IMR-90 (cell line): Measurements from ENCODE around the gene KCMF1. TPM values are rescaled to one million over a fixed set of nuclear protein-coding genes. Genes with fewer than 3 reads are reported as not detected.

ENCODE experiments used
- ATAC-seq: fragments of 200-7000 bp; cut with Tn5 transposase; 2 replicates; pipeline ENCODE4 v1.9.1; 2020; ENCODE audit warnings: low read depth, mild to moderate bottlenecking, moderate library complexity
- BruUV-seq: library from RNA; stranded (reverse); fragments of 400-500 nt; replicated peaks from 2 replicates; lab custom pipeline; 2021; lab: Mats Ljungman, UMichigan
- CTCF ChIA-PET: fragments of 300-600 bp; formaldehyde crosslinking; extraction: SDS; loops from one replicate; lab custom pipeline; 2021; ENCODE audit warnings: antibody characterized with exemption; lab: Yijun Ruan, JAX
- POLR2A ChIA-PET: fragments of 300-600 bp; sonication (Branson Sonifier 250); formaldehyde crosslinking; loops from one replicate; lab custom pipeline; 2022; ENCODE audit warnings: antibody characterized with exemption; ENCODE audit not compliant: unreplicated experiment; lab: Charles Lee
- DNase-seq: peaks from one replicate; pipeline ENCODE4 v3.0.0; 2013
- H2AFZ ChIP-seq: replicated peaks from 2 replicates; pipeline ENCODE3; 2013; ENCODE audit warnings: low read length, mild to moderate bottlenecking; ENCODE audit not compliant: poor library complexity
- H2AK5ac ChIP-seq: 2 replicates; pipeline ENCODE4 v1.6.1; 2013; ENCODE audit warnings: low read depth, low read length, inconsistent platforms
- H2AK9ac ChIP-seq: replicated peaks from 2 replicates; pipeline ENCODE3; 2013; ENCODE audit warnings: mild to moderate bottlenecking, low read depth, low read length, moderate library complexity; ENCODE audit not compliant: poor library complexity
- H2BK120ac ChIP-seq: 2 replicates; pipeline ENCODE4 v1.6.1; 2013; ENCODE audit warnings: low read depth, low read length, inconsistent platforms
- H2BK15ac ChIP-seq: 3 replicates; pipeline ENCODE4 v1.6.1; 2013; ENCODE audit warnings: low read depth, low read length, inconsistent platforms
- H2BK20ac ChIP-seq: 2 replicates; pipeline ENCODE4 v1.6.1; 2013; ENCODE audit warnings: low read depth, mild to moderate bottlenecking, inconsistent platforms, low read length, moderate library complexity
- H2BK5ac ChIP-seq: 2 replicates; pipeline ENCODE4 v1.6.1; 2013; ENCODE audit warnings: mild to moderate bottlenecking, low read depth, low read length, inconsistent platforms; ENCODE audit not compliant: poor library complexity, severe bottlenecking
- H3K14ac ChIP-seq: replicated peaks from 2 replicates; pipeline ENCODE4 v1.6.1; 2013; ENCODE audit warnings: low read depth, low read length, inconsistent platforms
- H3K18ac ChIP-seq: 2 replicates; pipeline ENCODE4 v1.6.1; 2013; ENCODE audit warnings: low read depth, low read length, control low read depth
- H3K23ac ChIP-seq: 2 replicates; pipeline ENCODE4 v1.6.1; 2013; ENCODE audit warnings: low read depth, low read length, inconsistent platforms
- H3K27ac ChIP-seq: 2 replicates; pipeline ENCODE4 v1.5.1; 2013; ENCODE audit warnings: mild to moderate bottlenecking, control low read depth, low read length; ENCODE audit not compliant: insufficient read depth
- H3K27me3 ChIP-seq: 2 replicates; pipeline ENCODE4 v1.6.1; 2013; ENCODE audit warnings: low read length; ENCODE audit not compliant: control insufficient read depth, insufficient read depth
- H3K36me3 ChIP-seq: 2 replicates; pipeline ENCODE4 v1.6.1; 2013; ENCODE audit warnings: low read length, mixed read lengths; ENCODE audit not compliant: control insufficient read depth, insufficient read depth
- H3K4ac ChIP-seq: 2 replicates; pipeline ENCODE4 v1.6.1; 2013; ENCODE audit warnings: low read depth, low read length, inconsistent platforms
- H3K4me1 ChIP-seq: 2 replicates; pipeline ENCODE4 v1.6.1; 2013; ENCODE audit warnings: low read length, mixed read lengths; ENCODE audit not compliant: control insufficient read depth, insufficient read depth
- H3K4me2 ChIP-seq: 2 replicates; pipeline ENCODE4 v1.6.1; 2013; ENCODE audit warnings: low read depth, mild to moderate bottlenecking, control low read depth, low read length, moderate library complexity
- H3K4me3 ChIP-seq: 2 replicates; pipeline ENCODE4 v1.5.1; 2013; ENCODE audit warnings: low read depth, mild to moderate bottlenecking, control low read depth, low read length, moderate library complexity; ENCODE audit not compliant: insufficient read depth
- H3K56ac ChIP-seq: 2 replicates; pipeline ENCODE4 v1.6.1; 2013; ENCODE audit warnings: low read length, inconsistent platforms; ENCODE audit not compliant: insufficient read depth; ENCODE audit errors: extremely low read depth
- H3K79me1 ChIP-seq, 2 experiments: 2 replicates each; pipeline ENCODE4 v1.6.1; 2013; ENCODE audit warnings: low read length in 2 of 2, inconsistent platforms in 1 of 2, low read depth in 1 of 2
- H3K9ac ChIP-seq: 2 replicates; pipeline ENCODE4 v1.6.1; 2013; ENCODE audit warnings: low read depth, low read length, control low read depth
- H3K9me1 ChIP-seq: 2 replicates; pipeline ENCODE4 v1.6.1; 2013; ENCODE audit warnings: low read length, inconsistent platforms; ENCODE audit not compliant: insufficient read depth
- H3K9me3 ChIP-seq: 2 replicates; pipeline ENCODE4 v1.6.1; 2013; ENCODE audit warnings: low read length; ENCODE audit not compliant: control insufficient read depth, insufficient read depth
- H4K20me1 ChIP-seq: 2 replicates; pipeline ENCODE4 v1.6.1; 2013; ENCODE audit warnings: low read length, inconsistent platforms; ENCODE audit not compliant: insufficient read depth
- H4K5ac ChIP-seq: 2 replicates; pipeline ENCODE4 v1.6.1; 2013; ENCODE audit warnings: mild to moderate bottlenecking, low read depth, low read length, control low read depth
- H4K8ac ChIP-seq, 2 experiments: 2 replicates each; pipeline ENCODE4 v1.6.1; 2013; ENCODE audit warnings: low read depth in 2 of 2, low read length in 2 of 2, control low read depth in 1 of 2, inconsistent platforms in 1 of 2
- H4K91ac ChIP-seq: 2 replicates; pipeline ENCODE4 v1.6.1; 2013; ENCODE audit warnings: low read depth, low read length, inconsistent platforms; ENCODE audit not compliant: insufficient read depth
- NFE2L2 ChIP-seq: fragments of 150-350 bp; IDR thresholded peaks from 2 replicates; pipeline ENCODE4 v1.6.1; 2016; ENCODE audit warnings: low read depth, mild to moderate bottlenecking, low read length
- WGBS, 2 experiments: methylation state at CpG; one replicate each; pipeline versions ENCODE4 v1.1.5 to v1.1.7; 2013; ENCODE audit warnings: missing lambda C conversion rate in 2 of 2; ENCODE audit not compliant: insufficient read length in 1 of 2; ENCODE audit errors: extremely low coverage in 2 of 2; 5-methylcytosine and 5-hydroxymethylcytosine counted together
- dilution Hi-C: fragments of 300-500 bp; cut with HindIII; formaldehyde crosslinking; loops from one replicate; pipeline ENCODE4 v1.14.3; 2018; ENCODE audit warnings: low sequenced_read_pairs; ENCODE audit not compliant: unreplicated experiment
- in situ Hi-C: fragments of 300-500 bp; cut with MboI; formaldehyde crosslinking; loops from 3 replicates; pipeline ENCODE4 v1.14.3; 2019; ENCODE audit warnings: low sequenced_read_pairs, inconsistent platforms, mixed read lengths
- intact Hi-C: fragments of 100-400 bp; cut with micrococcal nuclease; formaldehyde crosslinking; loops from 2 replicates; pipeline ENCODE4 v1.10.0; 2022
- polyA plus RNA-seq, 3 experiments: library from polyadenylated mRNA; depleted of rRNA; stranded (reverse); fragments of >200 nt; gene quantifications; 2 replicates each; pipeline ENCODE4 v1.2.3, GENCODE V29; 2012; ENCODE audit warnings: low replicate concordance in 1 of 3
- total RNA-seq: library from RNA; depleted of rRNA; stranded (reverse); fragments of >200 nt; gene quantifications from 2 replicates; pipeline ENCODE4 v1.2.3, GENCODE V29; 2012
- TF ChIP-seq, protein P1 (sequence below): fragments of 150-350 bp; IDR thresholded peaks from 2 replicates; pipeline ENCODE4 v1.6.1; 2017; ENCODE audit warnings: mild to moderate bottlenecking, antibody characterized with exemption, low read length, low read depth

The KCMF1 gene
- total and polyA plus RNA-seq, 2 of the 4 experiments (the other 2 are of a cell fraction), result 49.9 to 108 TPM

- H3K23ac ChIP-seq, result no peak overlapping the region; the same call in 1 of the 2 replicates
- H3K4me3 ChIP-seq, result no peak overlapping the region
- no peaks in the 10 kb centered on the region for H3K9me3 ChIP-seq
- peak; percentile 74 for DNase-seq
- H2AK5ac ChIP-seq, result peak overlapping the region; percentile 48; the same call in 1 of the 2 replicates
- H3K27ac ChIP-seq, result no peak overlapping the region
- peaks cover 0 to 23% of the 10 kb centered on the region in 2 experiments; a peak in 1 of 4 replicates for H3K79me1 ChIP-seq
- no peak overlapping the region for H3K4me2 ChIP-seq
- peaks cover 10% of the 10 kb centered on the region for H3K9me1 ChIP-seq
- peaks cover 4% of the 10 kb centered on the region; the same call in 1 of the 2 replicates for H3K4me1 ChIP-seq
- dilution Hi-C loops, result no loop called here
- POLR2A ChIA-PET, result no interaction called here
- H2AFZ ChIP-seq, result no peak overlapping the region
- H2BK120ac ChIP-seq, result peak overlapping the region; percentile 72
- no peak overlapping the region for H3K9ac ChIP-seq
- H3K4ac ChIP-seq, result peak overlapping the region; percentile 82
- intact Hi-C loops, result no loop called here
- TF ChIP-seq NFE2L2, result no peak
- TF ChIP-seq, protein P1, sequence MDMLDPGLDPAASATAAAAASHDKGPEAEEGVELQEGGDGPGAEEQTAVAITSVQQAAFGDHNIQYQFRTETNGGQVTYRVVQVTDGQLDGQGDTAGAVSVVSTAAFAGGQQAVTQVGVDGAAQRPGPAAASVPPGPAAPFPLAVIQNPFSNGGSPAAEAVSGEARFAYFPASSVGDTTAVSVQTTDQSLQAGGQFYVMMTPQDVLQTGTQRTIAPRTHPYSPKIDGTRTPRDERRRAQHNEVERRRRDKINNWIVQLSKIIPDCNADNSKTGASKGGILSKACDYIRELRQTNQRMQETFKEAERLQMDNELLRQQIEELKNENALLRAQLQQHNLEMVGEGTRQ, result 0 out of 2 replicates have a peak, but pooled peaks have one; percentile 19
- peak overlapping the region; percentile 89 for H2BK5ac ChIP-seq
- H3K27me3 ChIP-seq, result no peaks in the 10 kb centered on the region
- peak overlapping the region; percentile 46; the same call in 1 of the 2 replicates for H2BK20ac ChIP-seq
- H4K91ac ChIP-seq, result peak overlapping the region; percentile 57
- in situ Hi-C loops, result no loop called here
- peak overlapping the region; percentile 92 for H2AK9ac ChIP-seq
- peak overlapping the region; percentile 56; the same call in 1 of the 3 replicates for H2BK15ac ChIP-seq
- H3K36me3 ChIP-seq, result no peaks in the 10 kb centered on the region
- no peak overlapping the region for H3K18ac ChIP-seq
- H3K56ac ChIP-seq, result no peak overlapping the region
- peak overlapping the region; percentile 83 for H3K14ac ChIP-seq
- WGBS, 2 experiments, result 100% methylated on average over 1 of the region's 4 CpGs; no CpG with 5 or more reads in 1 of the 2 experiments
- CTCF ChIA-PET, result interaction anchor here (0.8 to 1.0 kb wide), 2 partner anchors 13 to 17 kb away, joined by 3 to 4 read pairs; no protein-coding TSS in a partner anchor
- no peak overlapping the region; the same call in 1 of the 2 replicates for H4K5ac ChIP-seq
- ATAC-seq, result no peak
- H4K20me1 ChIP-seq, result no peaks in the 10 kb centered on the region
- peak overlapping the region in 1 of 2 experiments; percentile 80; a peak in 2 of 4 replicates for H4K8ac ChIP-seq
- BruUV-seq, result no TSS peak
Measured at GRCh38 chr2:84942964-84943421, 28.0 kb upstream of the KCMF1 start.
